DOHH2 (cell line): ENCODE results near the gene SIK3.

Experiments used
- H3F3A ChIP-seq: fragments of 200-600 bp; sonication (generic), shearing (Covaris generic); 2 replicates; pipeline ENCODE4 v1.6.0; 2016; ENCODE audit warnings: antibody characterized with exemption, mild to moderate bottlenecking; ENCODE audit not compliant: control insufficient read depth, insufficient read depth
- H3K27ac ChIP-seq: fragments of 200-600 bp; sonication (generic); 2 replicates; pipeline ENCODE4 v1.5.1; 2014; ENCODE audit warnings: low read depth, mild to moderate bottlenecking, low read length, moderate library complexity
- H3K27me3 ChIP-seq: fragments of 200-600 bp; sonication (generic); 2 replicates; pipeline ENCODE4 v1.6.1; 2014; ENCODE audit warnings: mild to moderate bottlenecking, low read length, mixed read lengths; ENCODE audit not compliant: control insufficient read depth
- H3K36me3 ChIP-seq: fragments of 200-600 bp; sonication (generic); 2 replicates; pipeline ENCODE4 v1.6.1; 2014; ENCODE audit warnings: mild to moderate bottlenecking, low read length, moderate library complexity, mixed read lengths; ENCODE audit not compliant: control insufficient read depth
- H3K4me1 ChIP-seq: fragments of 200-600 bp; sonication (generic); 2 replicates; pipeline ENCODE4 v1.6.1; 2014; ENCODE audit warnings: mild to moderate bottlenecking, low read length, mixed read lengths; ENCODE audit not compliant: control insufficient read depth
- H3K4me2 ChIP-seq: fragments of 200-600 bp; sonication (generic); 2 replicates; pipeline ENCODE4 v1.6.0; 2014; ENCODE audit warnings: mild to moderate bottlenecking, low read length, moderate library complexity
- H3K4me3 ChIP-seq: fragments of 200-600 bp; sonication (generic); 2 replicates; pipeline ENCODE4 v1.5.1; 2014; ENCODE audit warnings: mild to moderate bottlenecking, low read length, mixed read lengths
- H3K79me2 ChIP-seq: fragments of 200-600 bp; sonication (generic); 2 replicates; pipeline ENCODE4 v1.6.1; 2014; ENCODE audit warnings: mild to moderate bottlenecking, low read length, mixed read lengths; ENCODE audit not compliant: control insufficient read depth
- H3K9me2 ChIP-seq: fragments of 200-600 bp; sonication (generic); replicated peaks from 2 replicates; pipeline ENCODE4 v1.6.1; 2014; ENCODE audit warnings: mild to moderate bottlenecking, low read length, mixed read lengths; ENCODE audit not compliant: control insufficient read depth
- H3K9me3 ChIP-seq: fragments of 200-600 bp; sonication (generic); 2 replicates; pipeline ENCODE4 v1.6.1; 2014; ENCODE audit warnings: antibody characterized with exemption, low read length, mixed read lengths; ENCODE audit not compliant: control insufficient read depth, insufficient read depth
- H4K20me1 ChIP-seq: fragments of 200-600 bp; sonication (generic); 2 replicates; pipeline ENCODE4 v1.6.0; 2014; ENCODE audit warnings: low read depth, mild to moderate bottlenecking, antibody characterized with exemption, low read length, moderate library complexity; ENCODE audit not compliant: control insufficient read depth, insufficient read depth
- EZH2phosphoT487 ChIP-seq: fragments of 200-600 bp; sonication (generic); IDR thresholded peaks from 2 replicates; pipeline ENCODE4 v1.6.1; 2017; ENCODE audit warnings: borderline replicate concordance, mild to moderate bottlenecking, antibody characterized with exemption, low read length, moderate library complexity, mixed read lengths
- TF ChIP-seq, protein P1 (sequence below): fragments of 200-600 bp; sonication (generic); IDR thresholded peaks from one replicate; pipeline ENCODE4 v1.5.1; 2014; ENCODE audit warnings: antibody characterized with exemption, mild to moderate bottlenecking, low read depth, low read length; ENCODE audit not compliant: poor library complexity, severe bottlenecking

Gene SIK3

DNA sequence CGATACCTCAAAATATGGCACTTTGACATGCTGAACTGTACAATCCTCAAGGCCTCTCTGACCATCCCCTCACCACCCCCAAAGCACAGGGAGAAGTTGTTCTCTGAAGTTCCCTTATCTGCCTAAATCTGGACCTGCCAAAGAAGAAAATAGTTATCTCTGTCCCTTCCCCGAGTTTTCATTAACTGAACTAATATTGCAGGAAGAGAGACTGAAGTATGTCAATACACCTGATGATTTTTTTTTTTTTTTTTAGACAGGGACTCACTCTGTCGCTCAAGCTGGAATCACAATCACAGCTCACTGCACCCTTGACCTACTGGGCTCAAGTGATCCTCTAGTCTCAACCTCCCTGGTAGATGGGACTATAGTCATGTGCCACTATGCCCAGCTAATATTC is 75.0 kb downstream of the SIK3 start:
- Histone ChIP-seq H3F3A (0 out of 2 replicates have a peak, but pooled peaks cover 5% of the 10 kb centered on the region), H3K9me3 (no peaks in the 10 kb centered on the region), H3K27ac (no peak overlapping the region), H3K4me2 (no peak overlapping the region), H3K9me2 (no peaks in the 10 kb centered on the region), H3K36me3 (no peaks in the 10 kb centered on the region), H3K27me3 (no peaks in the 10 kb centered on the region), H4K20me1 (peaks cover 15% of the 10 kb centered on the region), H3K4me1 (peaks cover 15% of the 10 kb centered on the region), H3K79me2 (peaks cover 81% of the 10 kb centered on the region), H3K4me3 (no peak overlapping the region)
- TF ChIP-seq EZH2phosphoT487: no peak
- TF ChIP-seq, protein P1, sequence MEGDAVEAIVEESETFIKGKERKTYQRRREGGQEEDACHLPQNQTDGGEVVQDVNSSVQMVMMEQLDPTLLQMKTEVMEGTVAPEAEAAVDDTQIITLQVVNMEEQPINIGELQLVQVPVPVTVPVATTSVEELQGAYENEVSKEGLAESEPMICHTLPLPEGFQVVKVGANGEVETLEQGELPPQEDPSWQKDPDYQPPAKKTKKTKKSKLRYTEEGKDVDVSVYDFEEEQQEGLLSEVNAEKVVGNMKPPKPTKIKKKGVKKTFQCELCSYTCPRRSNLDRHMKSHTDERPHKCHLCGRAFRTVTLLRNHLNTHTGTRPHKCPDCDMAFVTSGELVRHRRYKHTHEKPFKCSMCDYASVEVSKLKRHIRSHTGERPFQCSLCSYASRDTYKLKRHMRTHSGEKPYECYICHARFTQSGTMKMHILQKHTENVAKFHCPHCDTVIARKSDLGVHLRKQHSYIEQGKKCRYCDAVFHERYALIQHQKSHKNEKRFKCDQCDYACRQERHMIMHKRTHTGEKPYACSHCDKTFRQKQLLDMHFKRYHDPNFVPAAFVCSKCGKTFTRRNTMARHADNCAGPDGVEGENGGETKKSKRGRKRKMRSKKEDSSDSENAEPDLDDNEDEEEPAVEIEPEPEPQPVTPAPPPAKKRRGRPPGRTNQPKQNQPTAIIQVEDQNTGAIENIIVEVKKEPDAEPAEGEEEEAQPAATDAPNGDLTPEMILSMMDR: no peak

DNA sequence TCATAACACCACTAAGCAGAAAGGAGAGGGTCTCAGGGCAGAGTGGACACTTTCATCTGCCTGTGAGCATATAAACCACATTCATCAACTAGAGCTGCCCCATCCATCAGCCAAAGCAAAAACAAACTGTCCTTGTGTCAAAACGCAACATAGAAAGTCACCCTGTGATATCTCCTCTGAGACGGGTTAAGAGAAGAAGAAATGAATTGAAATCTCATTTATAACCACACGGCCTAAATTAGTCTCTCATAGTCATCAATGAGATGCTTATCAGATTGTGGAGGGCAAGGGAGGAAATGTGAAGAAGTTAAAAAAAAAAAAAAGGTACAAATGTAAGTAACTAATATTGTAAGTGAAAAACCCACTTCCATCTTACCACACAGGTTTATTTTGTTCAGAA is 75.7 kb downstream of the SIK3 start:
- Histone ChIP-seq H3K9me2 (no peaks in the 10 kb centered on the region), H3K36me3 (no peaks in the 10 kb centered on the region), H3K79me2 (peaks cover 79% of the 10 kb centered on the region), H4K20me1 (peaks cover 15% of the 10 kb centered on the region), H3F3A (0 out of 2 replicates have a peak, but pooled peaks cover 5% of the 10 kb centered on the region), H3K9me3 (no peaks in the 10 kb centered on the region), H3K27me3 (no peaks in the 10 kb centered on the region), H3K4me2 (no peak overlapping the region), H3K4me3 (no peak overlapping the region), H3K4me1 (peaks cover 15% of the 10 kb centered on the region), H3K27ac (no peak overlapping the region)
- TF ChIP-seq, protein P1: no peak
- TF ChIP-seq EZH2phosphoT487: no peak

DNA sequence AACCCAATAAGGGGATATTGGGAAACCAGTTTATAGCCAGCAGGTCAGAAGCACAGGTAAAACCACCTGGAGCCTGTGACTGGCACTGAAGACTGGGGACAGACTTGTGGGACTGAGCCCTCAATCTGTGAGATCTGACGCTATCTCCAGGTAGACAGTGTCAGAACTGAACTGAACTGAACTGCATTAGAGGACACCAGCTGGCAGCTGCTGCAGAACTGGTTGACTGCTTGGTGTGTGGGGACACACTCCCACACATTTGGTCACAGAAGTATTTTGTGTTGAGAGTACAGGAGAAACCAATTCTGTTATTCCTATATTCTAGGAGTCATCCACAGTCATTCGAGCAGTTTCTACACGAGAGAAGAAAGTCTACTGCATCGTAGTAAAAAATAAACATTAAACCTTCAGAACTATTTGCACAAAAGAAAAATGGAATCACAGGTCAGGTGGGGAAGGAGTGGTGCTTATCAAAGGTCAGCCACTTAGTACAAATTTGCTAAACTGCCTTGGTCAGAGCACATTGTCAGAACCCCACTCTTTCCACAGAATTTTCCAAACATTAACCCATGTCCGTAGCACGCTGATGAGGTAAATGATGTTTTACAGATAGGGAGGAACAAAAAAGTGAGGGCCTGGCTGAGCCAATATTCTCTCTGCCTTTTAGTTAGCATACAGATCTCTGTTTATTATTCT is 77.2 kb downstream of the SIK3 start:
- Histone ChIP-seq H4K20me1 (peaks cover 15% of the 10 kb centered on the region), H3K9me2 (no peaks in the 10 kb centered on the region), H3K27ac (no peak overlapping the region), H3K36me3 (no peaks in the 10 kb centered on the region), H3K4me3 (no peak overlapping the region), H3K27me3 (no peaks in the 10 kb centered on the region), H3K4me2 (no peak overlapping the region), H3K4me1 (peaks cover 15% of the 10 kb centered on the region), H3K9me3 (no peaks in the 10 kb centered on the region; the same call in 1 of the 2 replicates), H3K79me2 (peaks cover 75% of the 10 kb centered on the region), H3F3A (no peaks in the 10 kb centered on the region)
- TF ChIP-seq, protein P1: no peak
- no peak for TF ChIP-seq EZH2phosphoT487
